Measurements from ENCODE around the gene ACTR3C.
"Not testable (repeated sequence)": the region's sequence is repeated elsewhere in the genome, so short reads cannot be mapped to it uniquely, and the experiment has no call there.

ACTR3C gene

DNA sequence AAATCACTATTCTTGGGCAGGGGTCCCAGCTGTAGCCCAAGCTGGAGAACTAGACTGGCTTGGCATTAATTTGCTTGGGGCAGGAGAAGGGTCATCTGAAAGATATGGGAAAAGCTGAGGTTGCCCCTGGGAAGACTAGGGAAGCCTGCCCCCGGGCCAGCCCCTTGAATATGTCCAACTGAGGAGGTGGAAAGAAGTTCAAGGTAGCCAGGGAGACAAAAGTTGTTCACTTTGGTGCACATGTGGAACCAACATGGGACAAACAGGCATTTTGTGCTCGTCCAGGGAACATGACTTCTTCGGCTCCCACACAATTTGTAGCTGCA, 1.6 kb downstream of the ACTR3C start:
- FAIRE-seq (no peak), DNase-seq (ENCODE audit: insufficient read length) (no peak)
- TF ChIP-seq POLR2AphosphoS5 (IDR thresholded peaks at IDR 0.05; ENCODE audit: low read depth, low read length) (0 out of 2 replicates have a peak, but pooled peaks have one; percentile 1), TAF1 (IDR thresholded peaks at IDR 0.05; ENCODE audit: borderline replicate concordance, low read depth, low read length) (no peak), POLR2A (IDR thresholded peaks at IDR 0.05; ENCODE audit: low read depth, low read length) (no peak)

DNA sequence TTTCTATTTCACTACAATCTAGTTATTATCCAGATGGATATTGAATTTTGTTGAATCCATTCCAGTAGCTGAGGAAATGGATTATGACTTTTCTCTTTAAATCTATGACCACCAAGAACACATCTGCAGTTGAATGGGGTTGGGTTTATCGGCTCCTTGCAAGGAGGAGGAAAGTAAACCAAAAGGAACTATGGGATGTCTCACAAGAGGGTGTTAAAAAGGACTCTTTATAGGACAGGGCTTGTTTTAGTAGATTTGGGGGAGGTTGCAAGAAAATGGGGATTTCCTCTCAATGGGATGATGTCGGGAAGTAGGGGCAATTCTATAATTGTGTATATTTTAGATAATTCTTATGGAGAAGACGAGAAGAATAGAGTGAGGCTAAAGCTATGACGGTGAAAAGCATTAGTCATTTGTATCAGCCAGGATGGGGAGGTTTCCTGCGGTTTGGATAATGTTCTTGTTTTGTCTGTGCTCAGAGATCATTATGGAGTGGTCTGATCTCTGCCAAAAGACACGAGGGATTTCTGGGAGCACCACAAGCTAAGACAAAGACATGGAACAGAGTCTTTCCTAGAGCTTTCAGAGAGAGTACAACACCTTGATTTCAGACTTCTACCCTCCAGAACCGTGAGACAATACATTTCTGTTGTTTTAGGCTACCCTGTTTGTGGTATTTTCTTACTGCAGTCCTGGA, 5.4 kb downstream of the ACTR3C start:
- DNase-seq (ENCODE audit: insufficient read length): no peak

DNA sequence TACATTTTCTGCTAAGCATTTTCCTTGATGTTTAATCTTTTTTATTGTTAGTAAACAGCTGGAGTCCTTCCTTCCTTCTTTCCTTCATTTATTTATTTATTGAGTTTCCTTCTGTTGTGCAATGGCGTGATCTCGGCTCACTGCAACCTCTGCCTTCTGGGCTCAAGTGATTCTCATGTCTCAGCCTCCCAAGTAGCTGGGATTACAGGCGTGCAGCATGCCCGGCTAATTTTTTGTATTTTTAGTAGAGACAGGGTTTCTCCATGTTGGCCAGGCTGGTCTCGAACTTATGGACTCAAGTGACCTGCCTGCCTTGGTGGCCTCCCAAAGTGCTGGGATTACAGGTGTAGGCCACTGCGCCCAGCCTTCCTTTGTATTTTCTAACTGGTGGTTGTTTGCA, 6.4 kb downstream of the ACTR3C start:
- not testable (repeated sequence) for FAIRE-seq; DNase-seq (ENCODE audit: insufficient read length)

More for the DNA sequence above, 5.4 kb downstream of the ACTR3C start:
- no peak for TF ChIP-seq TAF1 (IDR thresholded peaks at IDR 0.05; ENCODE audit: borderline replicate concordance, low read depth, low read length)
- no peak for TF ChIP-seq POLR2A (IDR thresholded peaks at IDR 0.05; ENCODE audit: low read depth, low read length)
- TF ChIP-seq POLR2AphosphoS5 (IDR thresholded peaks at IDR 0.05; ENCODE audit: low read depth, low read length): no peak
- FAIRE-seq: no peak

DNA sequence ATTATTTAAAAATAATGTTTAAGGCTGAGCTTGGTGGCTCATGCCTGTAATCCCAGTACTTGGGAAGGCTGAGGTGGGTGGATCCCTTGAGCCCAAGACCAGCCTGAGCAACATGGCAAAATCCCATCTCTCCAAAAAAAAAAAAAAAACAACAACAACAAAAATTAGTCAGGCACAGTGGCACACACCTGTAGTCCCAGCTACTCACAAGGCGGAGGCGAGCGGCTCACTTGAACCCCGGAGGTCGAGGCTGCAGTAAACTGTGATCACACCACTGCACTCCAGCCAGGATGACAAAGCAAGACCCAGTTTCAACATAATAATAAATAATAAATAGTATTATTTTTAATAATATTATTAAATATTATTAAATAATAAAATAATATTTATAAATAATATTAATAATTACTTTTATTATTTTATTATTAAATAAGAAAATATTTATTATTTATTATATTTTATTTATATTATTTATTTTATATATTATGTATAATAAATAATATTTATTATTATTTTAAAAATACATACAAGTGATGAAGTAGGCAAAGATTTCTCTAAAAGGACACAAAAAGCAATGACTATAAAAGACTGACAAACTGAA, 8.6 kb downstream of the ACTR3C start:
- TF ChIP-seq TAF1 (IDR thresholded peaks at IDR 0.05; ENCODE audit: borderline replicate concordance, low read depth, low read length): no peak
- TF ChIP-seq POLR2AphosphoS5 (IDR thresholded peaks at IDR 0.05; ENCODE audit: low read depth, low read length): no peak
- no peak for TF ChIP-seq POLR2A (IDR thresholded peaks at IDR 0.05; ENCODE audit: low read depth, low read length)
- FAIRE-seq (no peak), DNase-seq (ENCODE audit: insufficient read length) (no peak)

DNA sequence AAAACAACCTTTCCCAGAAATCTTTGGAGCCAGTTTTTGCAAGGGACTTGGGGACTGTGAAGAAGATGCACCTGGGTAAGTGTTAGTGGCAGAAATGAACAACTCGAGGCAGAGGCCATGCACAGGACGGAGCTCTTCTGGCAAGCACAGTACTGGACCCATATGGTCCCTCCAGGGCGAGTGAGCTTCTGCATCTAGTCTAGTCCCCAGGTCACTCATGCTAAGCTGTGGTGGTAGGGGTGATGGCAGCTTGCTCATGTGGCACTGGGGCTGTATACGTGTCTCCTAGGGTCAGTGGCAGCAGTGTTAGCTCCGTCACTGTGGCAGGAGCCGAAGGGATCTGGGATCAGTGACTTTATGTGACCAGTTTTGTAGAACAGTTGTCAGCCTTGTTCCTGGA, 9.5 kb downstream of the ACTR3C start:
- FAIRE-seq: no peak
- no peak for DNase-seq (ENCODE audit: insufficient read length)
- TF ChIP-seq POLR2A (IDR thresholded peaks at IDR 0.05; ENCODE audit: low read depth, low read length) (no peak), TAF1 (IDR thresholded peaks at IDR 0.05; ENCODE audit: borderline replicate concordance, low read depth, low read length) (no peak), POLR2AphosphoS5 (IDR thresholded peaks at IDR 0.05; ENCODE audit: low read depth, low read length) (no peak)

- TF ChIP-seq POLR2A (IDR thresholded peaks at IDR 0.05; ENCODE audit: low read depth, low read length): no peak
- TF ChIP-seq TAF1 (IDR thresholded peaks at IDR 0.05; ENCODE audit: borderline replicate concordance, low read depth, low read length): no peak
- no peak for TF ChIP-seq POLR2AphosphoS5 (IDR thresholded peaks at IDR 0.05; ENCODE audit: low read depth, low read length)
- no peak for FAIRE-seq
- DNase-seq (ENCODE audit: insufficient read length): no peak
These were observed 10.0 kb downstream of the ACTR3C start for GRCh38 chr7:150313367-150313809.

GRCh38 chr7:150312649-150313366, 10.5 kb downstream of the ACTR3C start:
- not testable (repeated sequence) for FAIRE-seq

DNA sequence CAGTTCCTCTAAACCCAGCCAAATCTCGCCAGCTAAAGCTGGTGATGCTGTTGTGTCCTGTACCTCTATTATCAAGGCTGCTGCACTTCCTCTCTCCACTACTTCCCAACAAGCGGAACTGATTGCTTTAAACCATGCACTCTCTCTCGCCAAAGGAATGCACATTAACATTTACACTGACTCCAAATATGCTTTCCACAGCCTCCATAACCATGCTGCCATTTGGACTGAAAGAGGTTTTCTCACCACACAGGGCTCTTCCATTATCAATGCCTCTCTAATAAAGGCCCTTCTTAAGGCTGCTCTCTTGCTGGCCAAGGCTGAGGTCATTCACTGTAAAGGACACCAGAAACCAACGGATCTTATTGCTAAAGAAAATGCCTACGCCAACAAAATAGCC, 11.6 kb downstream of the ACTR3C start:
- DNase-seq (ENCODE audit: insufficient read length) (no peak), FAIRE-seq (no peak)
- no peak for TF ChIP-seq POLR2A (IDR thresholded peaks at IDR 0.05; ENCODE audit: low read depth, low read length)

More at GRCh38 chr7:150312649-150313366, 10.5 kb downstream of the ACTR3C start:
- not testable (repeated sequence) for DNase-seq (ENCODE audit: insufficient read length)

DNA sequence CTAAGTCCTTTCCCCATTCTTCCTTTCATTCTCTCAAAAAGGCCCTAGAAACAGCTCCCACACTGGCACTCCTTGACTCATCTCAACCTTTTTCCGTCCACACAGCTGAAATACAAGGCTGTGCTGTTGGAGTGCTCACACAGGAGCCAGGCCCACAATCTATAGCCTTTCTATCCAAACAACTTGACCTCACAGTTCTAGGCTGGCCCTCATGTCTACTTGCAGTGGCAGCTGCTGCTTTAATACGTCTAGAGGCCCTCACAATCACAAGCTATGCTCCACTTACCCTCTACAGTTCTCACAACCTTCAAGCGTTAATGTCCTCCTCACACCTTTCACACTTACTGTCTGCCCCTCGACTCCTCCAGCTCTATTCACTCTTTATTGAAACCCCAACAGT, 12.2 kb downstream of the ACTR3C start:
- TF ChIP-seq TAF1 (IDR thresholded peaks at IDR 0.05; ENCODE audit: borderline replicate concordance, low read depth, low read length): no peak
- DNase-seq (ENCODE audit: insufficient read length) (no peak), FAIRE-seq (no peak)

DNA sequence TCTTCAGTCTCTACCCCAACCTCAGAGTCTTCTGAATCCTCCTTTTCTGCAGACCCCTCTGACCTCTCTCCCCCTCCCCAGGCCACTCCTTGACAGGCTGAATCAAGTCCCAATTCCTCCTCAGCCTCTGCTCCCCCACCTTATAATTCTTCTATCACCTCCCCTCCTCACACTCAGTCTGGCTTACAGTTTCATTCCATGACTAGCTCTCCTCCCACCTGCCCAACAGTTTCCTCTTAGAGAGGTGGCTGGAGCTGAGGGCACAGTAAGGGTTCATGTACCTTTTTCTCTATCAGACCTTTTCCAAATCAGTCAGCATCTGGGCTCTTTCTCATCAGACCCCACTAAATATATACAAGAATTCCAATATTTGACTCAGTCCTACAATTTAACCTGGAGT, 14.8 kb downstream of the ACTR3C start:
- TF ChIP-seq TAF1 (IDR thresholded peaks at IDR 0.05; ENCODE audit: borderline replicate concordance, low read depth, low read length) (no peak), POLR2A (IDR thresholded peaks at IDR 0.05; ENCODE audit: low read depth, low read length) (no peak), POLR2AphosphoS5 (IDR thresholded peaks at IDR 0.05; ENCODE audit: low read depth, low read length) (no peak)
- DNase-seq (ENCODE audit: insufficient read length): no peak
- FAIRE-seq: no peak

DNA sequence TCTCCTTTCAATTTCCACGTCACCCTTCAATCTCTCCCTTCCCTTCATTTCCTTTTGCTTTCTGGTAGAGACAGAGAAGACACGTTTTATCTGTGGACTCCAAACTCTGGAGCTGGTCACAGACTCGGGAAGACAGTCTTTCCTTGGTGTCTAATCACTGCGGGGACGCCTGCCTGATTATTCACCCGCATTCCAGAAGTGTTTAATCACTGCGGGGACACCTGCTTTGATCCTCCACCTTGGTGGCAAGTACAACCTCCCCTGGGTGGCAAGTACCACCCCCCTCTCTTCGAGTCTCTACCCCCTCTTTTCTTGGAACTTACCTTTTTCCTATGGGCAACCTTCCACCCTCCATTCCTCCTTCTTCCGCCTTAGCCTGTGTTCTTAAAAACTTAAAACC, 15.4 kb downstream of the ACTR3C start:
- DNase-seq (ENCODE audit: insufficient read length) (no peak), FAIRE-seq (no peak)
- no peak for TF ChIP-seq POLR2AphosphoS5 (IDR thresholded peaks at IDR 0.05; ENCODE audit: low read depth, low read length)
- TF ChIP-seq TAF1 (IDR thresholded peaks at IDR 0.05; ENCODE audit: borderline replicate concordance, low read depth, low read length): no peak
- no peak for TF ChIP-seq POLR2A (IDR thresholded peaks at IDR 0.05; ENCODE audit: low read depth, low read length)

DNA sequence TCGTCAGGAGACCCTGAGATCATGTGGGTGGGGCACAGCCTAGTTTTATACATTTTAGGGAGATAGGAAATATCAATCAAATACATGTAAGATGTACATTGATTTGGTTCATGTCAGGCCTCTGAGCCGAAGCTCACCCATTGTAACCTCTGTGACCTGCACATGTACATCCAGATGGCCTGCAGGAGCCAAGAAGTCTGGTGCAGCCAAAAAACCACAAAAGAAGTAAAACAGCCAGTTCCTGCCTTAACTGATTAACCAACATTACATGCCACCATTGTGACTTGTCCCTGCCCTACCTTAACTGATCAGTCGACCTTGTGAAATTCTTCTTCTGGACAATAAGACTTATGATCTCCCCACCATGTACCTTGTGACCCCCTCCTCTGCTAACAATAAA, 16.2 kb downstream of the ACTR3C start:
- FAIRE-seq: no peak
- no peak for DNase-seq (ENCODE audit: insufficient read length)
- no peak for TF ChIP-seq TAF1 (IDR thresholded peaks at IDR 0.05; ENCODE audit: borderline replicate concordance, low read depth, low read length)
- no peak for TF ChIP-seq POLR2AphosphoS5 (IDR thresholded peaks at IDR 0.05; ENCODE audit: low read depth, low read length)
- no peak for TF ChIP-seq POLR2A (IDR thresholded peaks at IDR 0.05; ENCODE audit: low read depth, low read length)

DNA sequence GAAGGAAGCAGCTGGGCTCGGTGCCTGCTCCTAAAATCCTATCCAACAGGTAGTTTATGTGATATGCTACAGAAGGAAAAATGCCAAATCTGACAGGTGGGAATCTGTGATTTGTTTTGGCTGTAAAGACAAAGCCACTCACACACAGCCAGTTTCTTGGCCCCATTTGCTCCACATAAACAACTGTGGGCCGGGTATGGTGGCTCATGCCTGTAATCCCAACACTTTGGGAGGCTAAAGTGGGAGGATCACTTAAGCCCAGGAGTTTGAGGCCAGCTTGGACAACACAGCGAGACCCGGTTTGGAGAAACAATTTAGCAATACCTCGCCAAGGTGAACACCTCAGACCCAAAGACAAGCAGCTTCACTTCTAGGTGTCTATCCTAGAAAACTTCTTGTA, 17.0 kb downstream of the ACTR3C start:
- DNase-seq (ENCODE audit: insufficient read length); FAIRE-seq: not testable (repeated sequence)

- DNase-seq (ENCODE audit: insufficient read length); FAIRE-seq: not testable (repeated sequence)
These were observed 17.5 kb downstream of the ACTR3C start for GRCh38 chr7:150305903-150306284.

- not testable (repeated sequence) for DNase-seq (ENCODE audit: insufficient read length); FAIRE-seq
These were observed 18.0 kb downstream of the ACTR3C start for GRCh38 chr7:150305259-150305902.

DNA sequence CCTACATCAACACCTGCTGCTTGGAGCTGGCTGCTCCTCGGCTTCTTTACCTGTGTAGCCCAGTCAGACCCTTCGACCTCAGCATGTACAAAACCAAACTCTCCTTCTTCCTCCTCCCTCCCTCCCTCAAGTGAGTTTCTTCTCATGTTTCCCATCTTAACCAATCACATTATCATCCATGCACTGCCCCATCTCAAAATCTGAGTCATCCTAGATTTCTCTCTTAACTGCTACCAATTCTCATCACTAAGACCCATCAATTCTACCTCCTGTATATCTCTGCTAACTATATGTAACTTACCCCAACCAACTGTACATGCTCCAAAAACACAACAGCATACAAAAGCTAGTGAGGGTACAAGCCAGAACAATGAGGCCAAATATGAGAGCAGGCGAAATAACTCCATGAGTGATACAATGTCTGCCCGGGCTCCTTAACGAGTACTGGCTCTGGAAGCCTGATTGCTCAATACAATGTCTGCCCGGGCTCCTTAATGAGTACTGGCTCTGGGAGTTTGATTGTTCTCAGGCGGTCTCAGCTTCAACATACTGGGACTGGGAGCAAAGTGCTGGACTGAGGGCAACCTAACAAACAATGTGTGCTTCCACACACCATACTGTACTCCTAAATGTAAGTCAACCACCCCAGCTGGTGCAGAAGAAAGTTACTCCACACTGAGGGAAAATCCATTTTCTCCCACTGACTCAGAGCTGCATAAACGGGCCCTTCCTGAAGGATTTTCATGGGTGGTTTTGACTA, 18.7 kb downstream of the ACTR3C start:
- DNase-seq (ENCODE audit: insufficient read length); FAIRE-seq: not testable (repeated sequence)

Data from GM12892 (cell line).